ENCODE results near the gene CCDC14. TPM values are rescaled to one million over a fixed set of nuclear protein-coding genes. Genes with fewer than 3 reads are reported as not detected.
"Not testable (repeated sequence)": the region's sequence is repeated elsewhere in the genome, so short reads cannot be mapped to it uniquely, and the experiment has no call there.

CCDC14 gene
- total RNA-seq, 1 donor: 56.0 TPM

DNA sequence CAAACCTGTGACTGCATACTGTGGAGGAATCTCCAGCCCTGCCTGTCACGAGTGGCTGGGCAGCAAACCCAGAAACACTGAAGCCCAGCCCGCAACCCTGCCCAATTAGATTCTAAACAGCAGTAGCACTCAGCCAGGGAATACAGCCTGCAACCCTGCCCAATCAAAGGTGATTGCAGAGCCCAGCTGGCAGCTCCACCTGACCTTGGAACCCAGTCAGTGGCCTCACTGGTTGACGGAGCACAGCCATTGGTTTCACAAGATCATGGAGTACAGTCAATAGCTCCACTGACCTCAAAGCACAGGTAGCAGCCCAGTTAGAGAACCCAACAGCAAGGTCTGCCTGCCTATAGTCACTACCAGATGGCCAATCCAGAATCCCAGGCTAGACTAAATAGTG is 41.7 kb downstream of the CCDC14 start:
- DNase-seq (ENCODE audit: low read depth in 2 of 3, low spot score in 2 of 3): no peak

DNA sequence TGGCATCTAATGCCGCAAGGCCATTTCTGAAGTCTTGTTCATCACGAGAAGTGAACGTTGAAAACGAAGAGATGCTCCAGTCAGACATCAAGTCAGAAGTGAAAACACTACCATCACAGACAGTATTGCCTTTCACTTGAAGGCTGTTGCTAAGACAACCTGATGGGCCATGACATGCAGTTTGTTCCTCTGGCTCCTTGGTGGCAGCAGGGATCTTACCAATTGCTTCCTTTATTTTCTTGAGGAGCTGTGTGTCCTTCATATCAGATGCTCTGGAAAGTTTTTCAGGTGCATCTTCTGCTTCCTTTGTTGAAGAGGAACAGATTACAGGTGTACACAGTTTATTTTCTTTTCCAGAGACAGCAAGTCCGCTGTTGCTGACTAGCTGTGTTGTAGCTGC is 46.2 kb downstream of the CCDC14 start:
- DNase-seq (ENCODE audit: low read depth in 2 of 3, low spot score in 2 of 3): no peak

DNA sequence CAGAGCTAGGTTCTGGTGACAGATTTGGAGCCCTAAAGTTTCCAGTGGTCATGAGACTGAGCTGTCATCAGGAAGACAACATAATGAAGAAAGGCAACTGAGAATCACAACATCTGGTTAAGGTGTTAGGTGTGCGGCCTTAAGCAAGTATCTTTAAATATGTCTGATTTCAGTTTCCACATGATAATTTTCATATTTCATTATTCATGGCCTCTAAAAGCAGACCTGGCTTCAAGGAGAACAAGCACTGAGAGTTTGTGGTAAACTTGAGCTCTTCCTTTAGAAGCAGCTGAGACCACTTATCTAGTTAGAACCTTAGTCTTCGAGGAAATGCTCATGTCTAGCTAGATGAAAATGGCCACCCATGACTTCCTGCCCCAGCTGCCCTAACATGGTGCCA is 51.2 kb downstream of the CCDC14 start:
- no peak for DNase-seq (ENCODE audit: low read depth in 2 of 3, low spot score in 2 of 3)

DNA sequence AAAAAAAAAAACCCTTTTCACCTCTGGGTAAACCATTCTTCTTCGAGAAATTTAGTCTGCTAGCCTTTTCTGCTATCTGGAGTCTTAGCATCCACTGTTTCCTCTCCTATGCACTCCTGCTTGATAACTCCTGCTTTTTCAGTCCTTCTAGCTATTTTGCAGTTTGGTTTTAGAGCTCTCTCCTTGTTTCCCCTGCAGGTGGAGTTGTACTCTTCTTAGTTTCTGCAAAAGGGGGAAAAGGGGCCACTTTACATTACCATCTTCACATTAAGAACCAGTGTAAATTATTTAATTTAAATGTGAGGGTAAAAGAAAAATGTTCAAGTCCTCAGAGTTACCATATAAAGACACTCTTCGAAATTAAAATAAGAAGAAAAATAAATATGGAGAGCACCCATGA is 53.3 kb downstream of the CCDC14 start:
- no peak for DNase-seq (ENCODE audit: low read depth in 2 of 3, low spot score in 2 of 3)

DNA sequence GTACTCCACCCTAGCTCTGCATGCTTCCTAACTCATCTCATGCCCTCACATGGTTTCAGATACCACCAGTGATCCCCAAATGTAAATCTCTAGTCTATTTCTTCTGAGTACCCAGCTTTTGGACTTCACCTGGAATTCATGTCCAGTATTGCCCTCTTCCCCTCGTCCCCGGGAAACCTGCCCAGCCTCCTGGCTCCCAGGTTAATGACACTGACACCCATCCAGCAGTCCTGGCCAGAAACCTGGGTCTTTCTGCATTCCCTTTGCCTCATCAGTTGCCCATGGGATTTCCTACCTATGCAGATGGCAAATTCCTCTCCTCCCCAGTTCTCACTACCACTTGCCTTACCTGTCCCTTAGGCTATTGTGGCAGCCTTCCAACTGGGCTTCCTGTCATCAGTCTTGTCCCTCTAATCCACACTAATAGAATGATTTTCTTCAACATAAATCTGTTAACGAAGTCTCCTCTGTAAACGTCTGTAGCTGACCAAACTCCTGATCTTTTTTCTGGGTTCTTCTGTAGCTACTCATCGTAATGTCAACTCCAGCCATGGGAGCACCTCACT is 61.6 kb downstream of the CCDC14 start:
- no peak for DNase-seq (ENCODE audit: low read depth in 2 of 3, low spot score in 2 of 3)

DNA sequence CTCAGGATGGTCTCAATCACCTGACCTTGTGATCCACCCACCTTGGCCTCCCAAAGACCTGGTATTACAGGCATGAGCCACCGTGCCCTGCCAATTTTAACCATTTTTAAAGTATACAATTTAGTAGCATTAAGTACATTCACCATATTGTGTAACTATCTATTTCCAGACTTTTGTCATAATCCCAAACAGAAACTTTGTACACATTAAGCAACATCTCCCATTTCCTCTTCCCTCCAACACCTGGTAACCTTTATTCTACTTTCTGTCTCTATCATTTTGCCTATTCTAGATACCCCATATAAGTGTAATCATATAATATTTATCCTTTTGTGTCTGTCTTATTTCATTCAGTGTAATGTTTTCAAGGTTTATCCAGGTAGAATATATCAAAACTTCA is 68.0 kb downstream of the CCDC14 start:
- DNase-seq (ENCODE audit: low read depth in 2 of 3, low spot score in 2 of 3): no peak

DNA sequence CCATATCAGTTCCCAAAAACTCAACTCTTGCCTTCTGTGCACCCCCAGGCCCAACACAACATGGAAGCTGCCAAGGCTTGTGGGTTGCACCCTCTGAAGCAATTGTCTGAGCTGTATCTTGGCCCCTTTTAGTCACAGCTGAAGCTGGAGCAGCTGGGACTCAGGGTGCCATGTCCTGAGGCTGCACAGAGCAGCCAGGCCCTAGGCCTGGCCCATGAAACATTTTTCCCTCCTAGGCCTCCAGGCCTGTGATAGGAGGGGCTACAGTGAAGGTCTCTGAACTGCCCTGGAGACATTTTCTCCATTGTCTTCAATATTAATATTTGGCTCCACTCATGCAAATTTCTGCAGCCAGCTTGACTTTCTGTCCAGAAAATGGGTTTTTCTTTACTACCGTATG is 68.8 kb downstream of the CCDC14 start:
- no peak for DNase-seq (ENCODE audit: low read depth in 2 of 3, low spot score in 2 of 3)

DNA sequence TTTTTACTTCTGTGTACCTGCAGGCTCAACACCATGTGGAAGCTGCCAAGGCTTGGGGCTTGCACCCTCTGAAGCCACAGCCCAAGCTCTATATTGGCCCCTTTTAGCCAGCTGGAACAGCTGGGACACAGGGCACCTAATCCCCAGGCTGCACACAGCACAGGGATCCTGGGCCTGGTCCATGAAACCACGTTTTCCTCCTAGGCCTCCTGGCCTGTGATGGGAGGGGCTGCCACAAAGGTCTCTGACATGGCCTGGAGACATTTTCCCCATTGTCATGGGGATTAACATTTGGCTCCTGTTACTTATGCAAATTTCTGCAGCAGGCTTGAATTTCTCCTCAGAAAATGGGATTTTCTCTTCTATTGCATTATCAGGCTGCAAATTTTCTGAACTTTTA is 70.0 kb downstream of the CCDC14 start:
- not testable (repeated sequence) for DNase-seq (ENCODE audit: low read depth in 2 of 3, low spot score in 2 of 3)

DNA sequence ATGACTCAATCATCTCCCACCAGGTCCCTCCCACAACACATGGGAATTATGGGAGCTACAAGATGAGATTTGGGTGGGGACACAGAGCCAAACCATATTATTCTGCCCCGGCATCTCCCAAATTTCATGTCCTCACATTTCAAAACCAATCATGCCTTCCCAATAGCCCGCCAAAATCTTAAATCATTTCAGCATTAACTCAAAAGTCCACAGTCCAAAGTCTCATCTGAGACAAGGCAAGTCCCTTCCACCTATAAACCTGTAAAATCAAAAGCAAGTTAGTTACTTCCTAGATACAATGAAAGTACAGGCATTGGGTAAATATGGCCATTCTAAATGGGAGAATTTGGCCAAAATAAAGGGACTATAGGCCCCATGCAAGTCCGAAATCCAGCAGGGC is 70.9 kb downstream of the CCDC14 start:
- not testable (repeated sequence) for DNase-seq (ENCODE audit: low read depth in 2 of 3, low spot score in 2 of 3)

DNA sequence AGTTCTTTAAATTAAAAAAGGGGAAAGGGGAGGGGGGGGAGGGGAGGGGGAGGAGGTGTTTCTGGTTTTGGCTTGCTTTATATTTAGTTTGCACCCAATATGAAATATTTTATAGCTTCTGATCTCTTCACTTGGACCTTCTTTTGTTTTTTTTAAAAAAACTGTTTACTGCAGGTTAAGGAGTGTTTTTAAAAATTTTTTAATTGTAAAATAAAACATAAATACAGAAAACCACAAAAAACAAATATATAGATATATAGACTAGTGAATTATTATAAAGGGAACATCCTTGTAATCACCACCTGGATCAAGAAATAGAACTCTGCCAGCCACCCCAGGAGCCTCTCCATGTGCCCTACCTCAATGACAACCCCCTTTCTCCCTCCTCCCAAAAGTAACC is 76.0 kb downstream of the CCDC14 start:
- DNase-seq (ENCODE audit: low read depth in 2 of 3, low spot score in 2 of 3): no peak

DNA sequence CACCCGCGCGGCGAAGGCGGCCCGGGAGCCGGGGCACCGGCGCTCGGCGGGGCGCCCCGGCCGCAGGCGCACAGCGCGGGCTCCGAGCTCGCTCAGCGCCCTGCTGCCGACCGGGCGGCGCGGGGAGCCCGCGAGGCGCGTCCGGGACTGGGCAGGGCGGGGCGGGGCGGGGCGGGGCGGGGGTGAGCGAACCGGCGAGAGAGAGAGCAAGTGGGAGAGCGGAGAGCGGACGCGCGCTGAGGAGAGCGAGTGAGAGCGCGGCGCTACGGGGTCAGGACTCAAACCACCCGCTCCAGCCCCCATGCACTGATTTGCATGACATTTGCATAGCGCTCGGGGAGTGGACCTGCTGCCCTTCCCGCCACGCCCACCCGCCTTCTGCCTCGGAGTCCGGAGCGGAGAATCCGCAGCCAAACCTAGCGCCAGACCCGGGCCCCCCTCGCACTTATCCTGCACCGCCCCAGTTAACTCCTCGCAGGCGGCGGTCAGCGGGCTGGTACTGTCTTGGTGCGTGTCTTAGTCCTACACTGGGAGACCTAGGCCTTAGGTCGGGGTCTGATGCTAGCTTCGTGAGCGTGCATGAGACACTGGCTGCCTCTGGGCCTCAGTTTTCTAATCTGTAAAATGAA is 76.7 kb downstream of the CCDC14 start, which contains the start of gene MYLK:
Gene MYLK (minus strand): TSS at position 130 of the 629 bp plus-strand sequence. CDS start 90,491 bp downstream, outside the sequence.
- peak in 2 of 3 donors; percentile 76 to 84 for DNase-seq (ENCODE audit: low read depth in 2 of 3, low spot score in 2 of 3)

DNA sequence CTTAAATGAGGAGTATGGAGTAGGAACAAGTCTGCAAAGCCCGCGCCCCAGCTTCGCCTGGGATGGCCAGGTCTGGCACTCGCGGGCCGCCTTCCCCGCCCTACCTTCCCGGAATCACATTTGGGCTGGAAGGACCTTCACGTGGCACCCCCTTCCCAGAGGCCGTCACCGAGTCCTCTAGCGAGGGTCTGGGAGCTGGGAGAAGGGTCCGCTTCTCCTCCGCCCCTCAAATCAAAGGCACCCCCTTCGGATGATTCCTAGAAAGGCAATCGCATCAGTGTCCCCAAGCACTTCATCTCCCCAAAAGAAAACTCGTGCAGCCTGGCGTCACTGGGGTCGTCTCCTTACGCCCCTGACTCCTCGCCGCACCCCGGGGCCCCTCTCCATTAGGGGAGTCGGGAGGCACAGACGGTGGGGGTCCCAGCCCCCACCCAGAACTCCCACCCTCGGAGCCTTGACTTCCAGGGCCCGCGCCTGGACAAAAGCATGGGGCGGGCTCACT is 77.3 kb downstream of the CCDC14 start:
- no peak for DNase-seq (ENCODE audit: low read depth in 2 of 3, low spot score in 2 of 3)

DNA sequence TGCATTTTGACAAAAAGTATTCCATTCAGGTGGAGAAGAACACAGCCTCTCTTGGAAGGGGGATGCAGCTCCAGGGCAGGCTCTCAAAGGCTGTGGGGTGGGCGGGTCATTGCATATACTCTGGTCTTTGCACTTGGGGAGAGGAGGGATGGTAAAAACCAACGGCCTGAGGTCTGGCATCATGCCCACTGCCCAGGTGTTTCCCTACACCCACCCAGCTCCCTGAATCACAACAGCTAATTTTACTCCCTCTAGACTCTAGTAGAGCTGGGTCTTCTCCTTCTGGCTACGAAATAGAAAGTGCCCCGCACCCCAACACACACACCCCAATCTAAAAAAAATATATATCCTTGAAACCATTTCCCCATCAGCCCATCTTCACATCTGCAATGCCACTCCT is 77.9 kb downstream of the CCDC14 start:
- peak in 2 of 3 donors; percentile 51 to 70 for DNase-seq (ENCODE audit: low read depth in 2 of 3, low spot score in 2 of 3)

DNA sequence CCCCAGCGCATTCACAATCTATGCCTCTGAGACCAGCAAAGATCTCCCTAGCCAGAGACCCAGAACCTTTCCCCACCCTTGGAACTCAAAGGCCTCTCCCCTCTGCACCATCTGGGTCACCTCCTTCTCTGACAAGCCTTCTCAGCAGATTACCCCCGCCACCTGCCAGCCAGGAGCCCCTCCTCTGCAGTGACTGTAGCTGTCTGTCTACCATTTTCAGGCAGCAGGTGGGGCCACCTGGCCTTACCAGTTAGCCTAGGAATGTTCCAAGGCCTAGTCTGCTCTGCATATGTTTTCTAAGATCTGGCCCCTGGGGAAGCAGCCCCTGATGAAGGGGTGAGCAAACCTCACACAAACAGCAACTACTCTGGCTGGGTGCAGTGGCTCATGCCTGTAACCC is 79.3 kb downstream of the CCDC14 start:
- DNase-seq (ENCODE audit: low read depth in 2 of 3, low spot score in 2 of 3): no peak

DNA sequence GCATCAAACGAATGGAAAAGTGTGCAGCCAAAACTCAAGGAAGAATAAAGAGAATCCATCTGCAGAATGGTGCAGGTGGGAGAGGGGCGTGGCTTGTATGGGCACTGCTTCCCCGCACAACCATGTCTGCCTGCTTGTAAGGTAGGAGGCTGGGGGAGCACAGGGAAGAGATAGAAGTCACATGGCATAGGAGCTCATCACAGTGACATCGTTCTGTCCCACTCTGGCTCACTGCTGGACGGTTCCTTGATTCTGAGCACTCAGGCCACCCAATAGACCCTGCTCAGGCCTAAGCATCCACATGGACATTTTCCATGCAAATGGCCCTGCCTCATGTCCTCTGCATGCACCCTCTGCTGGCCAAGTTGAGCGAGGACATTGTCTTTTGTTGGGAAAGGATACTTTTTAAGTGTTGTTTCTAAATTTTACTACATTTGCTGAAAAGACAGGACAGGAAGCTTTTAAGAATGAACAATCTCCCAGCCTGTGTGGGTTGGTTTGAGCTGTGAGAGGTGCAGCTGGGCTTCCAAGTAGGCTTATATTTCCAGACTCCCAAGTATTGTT is 79.9 kb downstream of the CCDC14 start:
- DNase-seq (ENCODE audit: low read depth in 2 of 3, low spot score in 2 of 3): peak in 1 of 3 donors; percentile 16

DNA sequence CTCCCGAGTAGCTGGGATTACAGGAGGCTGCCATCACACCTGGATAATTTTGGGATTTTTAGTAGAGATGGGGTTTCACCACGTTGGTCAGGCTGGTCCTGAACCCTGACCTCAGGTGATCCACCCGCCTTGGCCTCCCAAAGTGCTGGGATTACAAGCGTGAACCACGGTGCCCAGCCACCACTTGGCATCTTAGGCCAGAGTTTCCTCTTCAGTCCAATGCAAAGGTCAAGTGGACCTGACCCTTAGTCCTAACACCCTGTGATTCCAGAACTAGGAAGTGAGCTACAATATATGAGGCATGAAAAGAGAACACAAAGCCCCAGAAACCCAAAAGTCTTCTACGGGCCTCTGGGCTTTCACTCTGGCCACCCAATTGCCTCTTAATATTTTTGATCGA is 82.2 kb downstream of the CCDC14 start:
- DNase-seq (ENCODE audit: low read depth in 2 of 3, low spot score in 2 of 3): no peak

DNA sequence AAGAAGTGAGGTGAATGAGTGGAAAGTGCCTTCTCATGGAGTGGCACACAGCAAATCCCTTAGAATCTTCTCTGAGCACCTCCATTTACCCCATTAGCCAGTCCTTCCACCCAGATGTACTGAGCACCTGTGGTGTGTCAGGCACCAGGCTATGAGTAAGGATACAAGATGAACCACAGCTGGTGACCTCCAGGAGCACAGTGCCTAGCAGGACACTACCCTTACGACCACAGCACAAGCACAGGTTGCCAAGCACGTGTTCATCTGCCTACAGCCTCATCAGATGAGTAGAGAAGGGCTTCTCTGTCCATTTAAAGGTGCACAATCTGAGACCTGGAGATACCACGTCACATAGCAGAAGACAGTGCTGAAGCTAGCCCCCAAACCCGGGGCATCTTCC is 83.1 kb downstream of the CCDC14 start:
- no peak for DNase-seq (ENCODE audit: low read depth in 2 of 3, low spot score in 2 of 3)

DNA sequence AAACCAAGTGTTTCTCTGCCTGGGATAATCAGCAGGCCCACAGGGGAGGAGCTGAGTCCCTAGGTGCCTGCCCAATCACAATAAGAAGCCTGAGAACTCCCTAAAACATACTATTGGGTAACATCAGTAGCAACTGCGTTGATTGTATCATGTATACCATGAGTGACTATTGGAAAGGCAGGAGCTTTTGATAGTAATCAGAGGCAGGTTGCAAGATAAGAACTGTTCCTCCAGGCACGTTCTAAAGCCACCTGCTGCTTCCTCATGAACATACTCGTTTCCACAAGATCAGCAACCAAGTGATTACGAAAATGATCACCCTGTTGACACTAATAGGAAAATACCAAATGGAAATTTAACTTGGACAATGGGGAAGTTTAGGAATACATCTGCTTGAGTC is 83.6 kb downstream of the CCDC14 start:
- no peak for DNase-seq (ENCODE audit: low read depth in 2 of 3, low spot score in 2 of 3)

DNA sequence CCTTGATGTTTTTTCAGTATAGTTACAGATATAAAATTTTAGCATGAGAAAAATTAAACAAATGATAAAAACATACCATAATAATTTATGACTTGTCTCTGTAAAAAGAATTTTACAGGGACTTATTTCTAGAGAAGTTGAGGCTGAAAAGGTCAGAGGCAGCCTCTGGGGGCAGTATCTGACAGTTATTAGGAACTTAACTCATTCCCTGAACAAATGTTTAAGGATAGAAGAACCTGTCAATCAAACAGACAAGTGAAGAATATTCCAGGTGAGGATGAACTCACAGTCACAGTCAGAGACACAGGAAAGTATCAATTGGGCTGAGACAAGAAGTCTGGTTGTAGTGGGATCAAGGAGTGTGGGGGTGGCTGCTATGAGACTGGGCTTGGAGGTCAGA is 84.2 kb downstream of the CCDC14 start:
- no peak for DNase-seq (ENCODE audit: low read depth in 2 of 3, low spot score in 2 of 3)

DNA sequence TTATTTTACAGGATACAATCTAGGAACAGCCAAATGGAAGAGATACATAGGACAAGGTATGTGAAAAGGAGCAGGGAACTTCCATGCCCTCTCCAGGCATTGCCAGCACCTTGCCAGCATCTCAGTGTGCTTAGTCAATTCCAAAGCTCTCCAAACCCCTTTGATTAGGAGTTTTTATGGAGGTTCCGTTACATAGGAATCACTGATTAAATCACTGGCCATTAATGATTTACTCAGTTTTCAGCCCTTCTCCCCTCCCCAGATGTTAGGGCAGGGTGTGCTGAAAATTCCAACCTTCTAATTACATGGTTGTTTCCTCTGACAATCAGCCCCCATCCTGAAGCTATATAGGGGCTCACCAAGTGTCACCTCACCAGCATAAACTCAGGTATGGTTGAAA is 88.4 kb downstream of the CCDC14 start:
- no peak for DNase-seq (ENCODE audit: low read depth in 2 of 3, low spot score in 2 of 3)

DNA sequence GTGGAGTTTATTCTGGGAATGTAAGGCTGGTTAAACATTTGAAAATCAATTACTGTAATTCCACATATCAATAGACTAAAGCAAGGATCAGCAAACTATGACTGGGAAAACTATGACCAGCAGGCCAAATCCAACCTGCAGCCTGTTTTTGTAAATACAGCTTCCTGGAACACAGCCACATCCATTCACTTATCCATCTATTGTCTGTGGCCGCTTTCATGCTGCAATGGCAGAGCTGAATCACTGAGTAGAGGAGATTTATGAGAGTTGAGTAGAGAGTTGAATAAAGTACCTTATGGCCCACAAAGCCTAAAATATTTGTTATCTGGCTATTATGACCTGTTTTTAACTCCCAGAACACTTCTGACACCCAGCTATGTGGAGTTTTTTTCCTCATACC is 89.1 kb downstream of the CCDC14 start:
- no peak for DNase-seq (ENCODE audit: low read depth in 2 of 3, low spot score in 2 of 3)

DNA sequence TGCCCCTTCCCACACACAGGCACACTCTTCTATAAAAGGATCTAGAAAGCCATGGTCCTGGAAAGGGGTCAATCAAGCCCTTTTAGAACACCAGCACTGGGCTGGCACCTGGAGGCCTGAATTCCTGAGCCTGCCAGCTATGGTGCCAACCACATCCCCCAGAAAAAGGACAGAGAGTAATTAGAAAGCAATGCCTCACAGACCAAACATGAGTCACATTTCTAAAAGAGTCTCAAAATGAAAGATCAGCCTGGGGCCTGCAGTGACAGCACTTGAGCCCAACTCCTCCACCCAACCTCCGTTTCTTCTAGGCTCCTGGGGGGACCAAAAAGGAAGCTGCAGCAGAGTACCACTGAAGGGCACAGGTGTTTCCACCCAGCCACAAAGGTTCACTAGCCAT is 91.0 kb downstream of the CCDC14 start:
- no peak for DNase-seq (ENCODE audit: low read depth in 2 of 3, low spot score in 2 of 3)
